GM23338 (cell line): Measurements from ENCODE around the gene SHOC1. TPM values are rescaled to one million over a fixed set of nuclear protein-coding genes. Genes with fewer than 3 reads are reported as not detected.

Experiments used
- ATAC-seq: fragments of 200-7000 bp; cut with Tn5 transposase; 3 replicates; pipeline ENCODE4 v1.9.1; 2020
- DNase-seq: peaks from one replicate; pipeline ENCODE4 v3.0.0-alpha.2; 2015; ENCODE audit warnings: low spot score
- H2AFZ ChIP-seq: fragments of 200-600 bp; sonication (generic); 2 replicates; pipeline ENCODE4 v1.8.0; 2016; ENCODE audit warnings: antibody characterized with exemption, mild to moderate bottlenecking, moderate library complexity
- H3F3A ChIP-seq: fragments of 200-600 bp; sonication (generic); replicated peaks from 2 replicates; pipeline ENCODE4 v1.8.0; 2017; ENCODE audit warnings: antibody characterized with exemption, mixed run types, low read depth
- H3K27ac ChIP-seq: fragments of 200-600 bp; sonication (generic); 2 replicates; pipeline ENCODE4 v1.6.1; 2016; ENCODE audit warnings: low read depth
- H3K27me3 ChIP-seq: fragments of 200-600 bp; sonication (generic); 2 replicates; pipeline ENCODE4 v1.8.0; 2016; ENCODE audit warnings: mild to moderate bottlenecking, mixed run types, moderate library complexity; ENCODE audit not compliant: insufficient read depth
- H3K36me3 ChIP-seq: fragments of 200-600 bp; sonication (generic); 2 replicates; pipeline ENCODE4 v1.8.0; 2016; ENCODE audit warnings: mild to moderate bottlenecking; ENCODE audit not compliant: insufficient read depth
- H3K4me1 ChIP-seq: fragments of 200-600 bp; sonication (generic); 2 replicates; pipeline ENCODE4 v1.8.0; 2016; ENCODE audit warnings: mild to moderate bottlenecking, moderate library complexity; ENCODE audit not compliant: insufficient read depth
- H3K4me2 ChIP-seq: fragments of 200-600 bp; sonication (generic); 2 replicates; pipeline ENCODE4 v1.7.1; 2017; ENCODE audit warnings: mixed run types
- H3K4me3 ChIP-seq: fragments of 200-600 bp; sonication (generic); 2 replicates; pipeline ENCODE4 v1.6.1; 2016; ENCODE audit warnings: mixed run types
- H3K79me2 ChIP-seq: fragments of 200-600 bp; sonication (generic); replicated peaks from 2 replicates; pipeline ENCODE4 v1.8.0; 2017; ENCODE audit warnings: mild to moderate bottlenecking; ENCODE audit not compliant: insufficient read depth
- H3K9me2 ChIP-seq: fragments of 200-600 bp; sonication (generic); 2 replicates; pipeline ENCODE4 v1.8.0; 2017; ENCODE audit not compliant: insufficient read depth
- H4K20me1 ChIP-seq: fragments of 200-600 bp; sonication (generic); replicated peaks from 2 replicates; pipeline ENCODE4 v1.8.0; 2017; ENCODE audit warnings: mild to moderate bottlenecking; ENCODE audit not compliant: insufficient read depth
- H3K27ac Mint-ChIP-seq: 2 replicates; pipeline ENCODE4 v1.8.0; 2020; ENCODE audit warnings: inconsistent platforms, mild to moderate bottlenecking, moderate library complexity, mixed read lengths
- H3K27me3 Mint-ChIP-seq: 3 replicates; pipeline ENCODE4 v1.8.0; 2022; ENCODE audit warnings: low read depth, mild to moderate bottlenecking, moderate library complexity, mixed read lengths, inconsistent platforms; ENCODE audit not compliant: insufficient read depth, poor library complexity
- H3K36me3 Mint-ChIP-seq: 3 replicates; pipeline ENCODE4 v1.8.0; 2021; ENCODE audit warnings: low read depth, mild to moderate bottlenecking, inconsistent platforms, moderate library complexity, mixed read lengths
- H3K4me1 Mint-ChIP-seq: 3 replicates; pipeline ENCODE4 v1.8.0; 2020; ENCODE audit warnings: mild to moderate bottlenecking, inconsistent platforms, mixed read lengths
- H3K4me3 Mint-ChIP-seq: 3 replicates; pipeline ENCODE4 v1.8.0; 2021; ENCODE audit warnings: moderate library complexity, mild to moderate bottlenecking, inconsistent platforms, mixed read lengths
- H3K9me3 Mint-ChIP-seq: 3 replicates; pipeline ENCODE4 v1.8.0; 2020; ENCODE audit warnings: moderate library complexity, mild to moderate bottlenecking, inconsistent platforms, mixed read lengths
- EZH2 ChIP-seq: fragments of 200-600 bp; sonication (generic); IDR thresholded peaks from one replicate; pipeline ENCODE4 v1.8.0; 2017; ENCODE audit warnings: antibody characterized with exemption, mild to moderate bottlenecking, low read depth; ENCODE audit not compliant: unreplicated experiment
- JUNB ChIP-seq: IDR thresholded peaks from one replicate; pipeline ENCODE4 v1.6.1; 2016; ENCODE audit warnings: antibody characterized with exemption; ENCODE audit not compliant: unreplicated experiment
- NANOG ChIP-seq: IDR thresholded peaks from 2 replicates; pipeline ENCODE4 v1.6.1; 2016; ENCODE audit warnings: antibody characterized with exemption, borderline replicate concordance
- POLR2AphosphoS5 ChIP-seq: IDR thresholded peaks from 2 replicates; pipeline ENCODE4 v1.6.1; 2016; ENCODE audit warnings: antibody characterized with exemption, low read depth
- STAT1 ChIP-seq: IDR thresholded peaks from one replicate; pipeline ENCODE4 v1.6.1; 2016; ENCODE audit warnings: antibody characterized with exemption; ENCODE audit not compliant: unreplicated experiment
- ZNF114 ChIP-seq: fragments of 250-450 bp; sonication (Bioruptor Pico); IDR thresholded peaks from 2 replicates; pipeline ENCODE4 v1.5.0; 2020; ENCODE audit warnings: mild to moderate bottlenecking, moderate library complexity
- ZNF331 ChIP-seq: fragments of 250-450 bp; sonication (Bioruptor Pico); IDR thresholded peaks from 2 replicates; pipeline ENCODE4 v1.5.0; 2020; ENCODE audit warnings: low read depth, mild to moderate bottlenecking, moderate library complexity
- polyA plus RNA-seq: library from polyadenylated mRNA; unstranded; fragments of >200 nt; fragmentation: Nextera tagmentation; extraction: Ambion mirVana; gene quantifications from 2 replicates; pipeline ENCODE4 v1.2.1, GENCODE V29; 2016
- total RNA-seq: library from RNA; depleted of rRNA; stranded (reverse); fragments of >200 nt; shearing (Covaris generic); gene quantifications from 2 replicates; pipeline ENCODE4 v1.2.3, GENCODE V29; 2014
- TF ChIP-seq, protein P1 (sequence below): IDR thresholded peaks from one replicate; pipeline ENCODE4 v1.6.1; 2018; ENCODE audit warnings: antibody characterized with exemption; ENCODE audit not compliant: unreplicated experiment
- TF ChIP-seq, protein P2 (sequence below): IDR thresholded peaks from 2 replicates; pipeline ENCODE4 v1.6.1; 2016; ENCODE audit warnings: antibody characterized with exemption
- TF ChIP-seq, protein P3 (sequence below), 2 experiments: fragments of 200-600 bp in 1 of 2; sonication (generic) in 1 of 2; conservative IDR thresholded peaks; 2 replicates each; pipeline versions ENCODE4 v1.5.1 to v1.6.1; 2016 to 2017; ENCODE audit warnings: antibody characterized with exemption in 2 of 2, low read depth in 2 of 2, mild to moderate bottlenecking in 2 of 2, moderate library complexity in 1 of 2

SHOC1 gene
- total and polyA plus RNA-seq, 2 experiments from 2014 or later: 0.39 TPM; not detected in 1

DNA sequence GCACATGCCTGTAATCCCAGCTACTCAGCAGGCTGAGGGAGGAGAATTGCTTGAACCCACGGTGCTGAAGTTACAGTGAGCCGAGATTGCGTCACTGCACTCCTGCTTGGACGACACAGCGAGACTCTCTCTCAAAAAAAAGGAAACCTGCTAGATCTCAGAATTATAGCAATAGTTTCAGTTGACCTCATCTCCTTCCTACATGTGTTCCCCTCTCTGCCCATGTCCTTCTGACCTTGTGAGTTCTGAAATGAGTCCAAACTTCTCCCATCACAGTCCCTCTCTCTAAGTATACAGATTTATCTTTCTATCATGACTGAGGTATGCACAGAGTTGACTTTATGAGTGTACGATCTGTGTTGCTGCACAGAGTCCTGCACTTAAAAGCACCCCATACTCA is 44.6 kb upstream of the SHOC1 start (continued):
- TF ChIP-seq, protein P1, sequence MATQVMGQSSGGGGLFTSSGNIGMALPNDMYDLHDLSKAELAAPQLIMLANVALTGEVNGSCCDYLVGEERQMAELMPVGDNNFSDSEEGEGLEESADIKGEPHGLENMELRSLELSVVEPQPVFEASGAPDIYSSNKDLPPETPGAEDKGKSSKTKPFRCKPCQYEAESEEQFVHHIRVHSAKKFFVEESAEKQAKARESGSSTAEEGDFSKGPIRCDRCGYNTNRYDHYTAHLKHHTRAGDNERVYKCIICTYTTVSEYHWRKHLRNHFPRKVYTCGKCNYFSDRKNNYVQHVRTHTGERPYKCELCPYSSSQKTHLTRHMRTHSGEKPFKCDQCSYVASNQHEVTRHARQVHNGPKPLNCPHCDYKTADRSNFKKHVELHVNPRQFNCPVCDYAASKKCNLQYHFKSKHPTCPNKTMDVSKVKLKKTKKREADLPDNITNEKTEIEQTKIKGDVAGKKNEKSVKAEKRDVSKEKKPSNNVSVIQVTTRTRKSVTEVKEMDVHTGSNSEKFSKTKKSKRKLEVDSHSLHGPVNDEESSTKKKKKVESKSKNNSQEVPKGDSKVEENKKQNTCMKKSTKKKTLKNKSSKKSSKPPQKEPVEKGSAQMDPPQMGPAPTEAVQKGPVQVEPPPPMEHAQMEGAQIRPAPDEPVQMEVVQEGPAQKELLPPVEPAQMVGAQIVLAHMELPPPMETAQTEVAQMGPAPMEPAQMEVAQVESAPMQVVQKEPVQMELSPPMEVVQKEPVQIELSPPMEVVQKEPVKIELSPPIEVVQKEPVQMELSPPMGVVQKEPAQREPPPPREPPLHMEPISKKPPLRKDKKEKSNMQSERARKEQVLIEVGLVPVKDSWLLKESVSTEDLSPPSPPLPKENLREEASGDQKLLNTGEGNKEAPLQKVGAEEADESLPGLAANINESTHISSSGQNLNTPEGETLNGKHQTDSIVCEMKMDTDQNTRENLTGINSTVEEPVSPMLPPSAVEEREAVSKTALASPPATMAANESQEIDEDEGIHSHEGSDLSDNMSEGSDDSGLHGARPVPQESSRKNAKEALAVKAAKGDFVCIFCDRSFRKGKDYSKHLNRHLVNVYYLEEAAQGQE: no peak
- TF ChIP-seq JUNB (no peak), NANOG (no peak), STAT1 (no peak), EZH2 (no peak)

DNA sequence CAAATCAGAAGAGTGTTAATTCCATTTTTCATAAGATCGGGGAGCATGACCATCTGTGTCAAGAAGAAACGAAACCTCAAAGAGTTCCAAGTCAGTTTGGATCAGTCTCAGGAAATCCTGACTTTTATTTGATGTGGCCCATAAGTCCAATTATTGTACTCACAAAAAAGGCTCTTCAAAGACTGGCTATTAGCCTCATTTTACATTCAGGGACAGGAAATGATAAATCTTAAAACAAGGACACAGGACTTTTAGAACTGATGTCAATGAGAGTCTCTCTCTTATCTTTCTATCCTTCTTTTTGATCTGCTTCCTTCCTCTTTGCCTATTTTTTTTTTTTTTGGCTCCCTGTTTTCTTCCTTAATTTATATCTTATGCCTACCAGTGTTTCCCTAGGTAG is 43.7 kb upstream of the SHOC1 start:
- DNase-seq: no peak
- Histone ChIP-seq H4K20me1 (no peaks in the 10 kb centered on the region), H3K79me2 (no peaks in the 10 kb centered on the region), H3K4me2 (no peak overlapping the region), H3K36me3 (no peaks in the 10 kb centered on the region), H3K4me1 (no peaks in the 10 kb centered on the region), H3K9me2 (no peaks in the 10 kb centered on the region), H3K4me3 (no peak overlapping the region), H2AFZ (no peak overlapping the region), H3F3A (no peaks in the 10 kb centered on the region), H3K27me3 (no peaks in the 10 kb centered on the region), H3K27ac (no peak overlapping the region)
- ATAC-seq: no peak
- Mint-ChIP-seq H3K4me1 (no peaks in the 10 kb centered on the region), H3K27ac (no peak overlapping the region), H3K36me3 (no peaks in the 10 kb centered on the region), H3K9me3 (no peaks in the 10 kb centered on the region), H3K4me3 (no peak overlapping the region), H3K27me3 (no peaks in the 10 kb centered on the region)
- TF ChIP-seq, protein P2, sequence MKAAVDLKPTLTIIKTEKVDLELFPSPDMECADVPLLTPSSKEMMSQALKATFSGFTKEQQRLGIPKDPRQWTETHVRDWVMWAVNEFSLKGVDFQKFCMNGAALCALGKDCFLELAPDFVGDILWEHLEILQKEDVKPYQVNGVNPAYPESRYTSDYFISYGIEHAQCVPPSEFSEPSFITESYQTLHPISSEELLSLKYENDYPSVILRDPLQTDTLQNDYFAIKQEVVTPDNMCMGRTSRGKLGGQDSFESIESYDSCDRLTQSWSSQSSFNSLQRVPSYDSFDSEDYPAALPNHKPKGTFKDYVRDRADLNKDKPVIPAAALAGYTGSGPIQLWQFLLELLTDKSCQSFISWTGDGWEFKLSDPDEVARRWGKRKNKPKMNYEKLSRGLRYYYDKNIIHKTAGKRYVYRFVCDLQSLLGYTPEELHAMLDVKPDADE: no peak
- no peak for TF ChIP-seq POLR2AphosphoS5

DNA sequence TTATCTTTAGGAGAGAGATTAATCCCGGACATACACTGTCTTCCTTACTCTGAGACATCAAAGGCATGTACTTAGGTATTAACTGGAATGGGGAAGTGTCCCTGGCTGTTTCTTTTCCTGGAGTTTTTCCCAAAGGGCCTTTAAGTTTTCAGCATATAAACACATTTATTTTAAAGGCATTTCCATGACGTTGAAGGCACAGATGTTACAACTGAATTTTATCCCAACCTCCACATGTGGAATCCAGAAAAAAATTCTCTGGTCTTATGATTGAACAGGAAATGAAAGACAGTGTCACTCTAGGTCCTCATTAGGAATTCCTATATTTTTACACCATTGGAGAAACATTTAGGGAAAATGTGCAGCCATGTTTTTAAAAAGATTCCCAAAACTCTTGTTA is 41.6 kb upstream of the SHOC1 start:
- no peaks in the 10 kb centered on the region for H3K4me1 ChIP-seq
- H3K79me2 ChIP-seq: no peaks in the 10 kb centered on the region
- no peak overlapping the region for H3K27ac Mint-ChIP-seq
- no peaks in the 10 kb centered on the region for H3K4me1 Mint-ChIP-seq
- ATAC-seq: no peak
- no peaks in the 10 kb centered on the region for H4K20me1 ChIP-seq
- H3K36me3 Mint-ChIP-seq: no peaks in the 10 kb centered on the region
- no peak for DNase-seq
- H2AFZ ChIP-seq: no peak overlapping the region
- no peaks in the 10 kb centered on the region for H3K36me3 ChIP-seq
- H3K9me2 ChIP-seq: no peaks in the 10 kb centered on the region
- H3K27me3 ChIP-seq: no peaks in the 10 kb centered on the region
- H3K27me3 Mint-ChIP-seq: no peaks in the 10 kb centered on the region
- H3K4me3 ChIP-seq: no peak overlapping the region
- H3K27ac ChIP-seq: no peak overlapping the region
- no peak overlapping the region for H3K4me2 ChIP-seq
- H3F3A ChIP-seq: no peaks in the 10 kb centered on the region
- no peaks in the 10 kb centered on the region for H3K9me3 Mint-ChIP-seq
- H3K4me3 Mint-ChIP-seq: no peak overlapping the region
- TF ChIP-seq NANOG: no peak
- TF ChIP-seq, protein P2: no peak
- no peak for TF ChIP-seq POLR2AphosphoS5
- no peak for TF ChIP-seq ZNF114 (CRISPR knock-in tag)
- no peak for TF ChIP-seq JUNB
- TF ChIP-seq, protein P3, sequence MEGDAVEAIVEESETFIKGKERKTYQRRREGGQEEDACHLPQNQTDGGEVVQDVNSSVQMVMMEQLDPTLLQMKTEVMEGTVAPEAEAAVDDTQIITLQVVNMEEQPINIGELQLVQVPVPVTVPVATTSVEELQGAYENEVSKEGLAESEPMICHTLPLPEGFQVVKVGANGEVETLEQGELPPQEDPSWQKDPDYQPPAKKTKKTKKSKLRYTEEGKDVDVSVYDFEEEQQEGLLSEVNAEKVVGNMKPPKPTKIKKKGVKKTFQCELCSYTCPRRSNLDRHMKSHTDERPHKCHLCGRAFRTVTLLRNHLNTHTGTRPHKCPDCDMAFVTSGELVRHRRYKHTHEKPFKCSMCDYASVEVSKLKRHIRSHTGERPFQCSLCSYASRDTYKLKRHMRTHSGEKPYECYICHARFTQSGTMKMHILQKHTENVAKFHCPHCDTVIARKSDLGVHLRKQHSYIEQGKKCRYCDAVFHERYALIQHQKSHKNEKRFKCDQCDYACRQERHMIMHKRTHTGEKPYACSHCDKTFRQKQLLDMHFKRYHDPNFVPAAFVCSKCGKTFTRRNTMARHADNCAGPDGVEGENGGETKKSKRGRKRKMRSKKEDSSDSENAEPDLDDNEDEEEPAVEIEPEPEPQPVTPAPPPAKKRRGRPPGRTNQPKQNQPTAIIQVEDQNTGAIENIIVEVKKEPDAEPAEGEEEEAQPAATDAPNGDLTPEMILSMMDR (conservative IDR thresholded peaks at IDR 0.05; ENCODE audit: low read depth in 2 of 2): no peak
- TF ChIP-seq, protein P1: no peak
- TF ChIP-seq ZNF331 (CRISPR knock-in tag): no peak
- TF ChIP-seq EZH2: no peak
